ENCODE measurements around the gene PIGB. TPM values are rescaled to one million over a fixed set of nuclear protein-coding genes. Genes with fewer than 3 reads are reported as not detected.
"Not testable (repeated sequence)": the region's sequence is repeated elsewhere in the genome, so short reads cannot be mapped to it uniquely, and the experiment has no call there.

The PIGB gene
- total and polyA plus RNA-seq, 2 donors from 2014 or later, result 17.4 to 17.6 TPM

DNA sequence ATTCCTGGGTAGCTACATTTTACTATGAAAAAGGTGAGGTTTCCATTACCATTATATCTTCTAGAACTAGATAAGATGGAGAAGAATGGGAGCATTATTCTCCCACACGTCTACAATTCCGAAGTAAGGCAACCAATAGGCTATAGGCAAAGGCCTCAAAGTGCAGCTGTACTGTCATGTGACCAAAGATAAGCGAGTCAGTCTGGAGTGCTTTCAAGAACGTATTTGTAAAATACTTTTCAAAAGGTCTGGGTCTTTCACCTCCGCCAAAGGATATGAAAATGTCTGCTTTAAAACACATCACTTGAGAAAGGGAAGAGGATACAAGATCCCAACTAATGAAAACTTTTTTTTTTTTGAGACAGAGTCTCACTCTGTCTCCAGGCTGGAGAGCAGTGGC, 79.2 kb downstream of the PIGB start:
- Histone ChIP-seq H3K9ac (ENCODE audit: low read length in 3 of 3) (no peak overlapping the region), H3K9me3 (ENCODE audit: control insufficient read depth in 2 of 3, insufficient read depth in 1 of 3, low read length in 3 of 3) (no peaks in the 10 kb centered on the region), H3K27ac (ENCODE audit: low read depth in 2 of 2, low read length in 2 of 2) (no peak overlapping the region), H3K4me3 (ENCODE audit: low read length in 3 of 3) (no peak overlapping the region), H3K27me3 (ENCODE audit: control insufficient read depth, insufficient read depth, low read length) (no peaks in the 10 kb centered on the region), H3K4me1 (ENCODE audit: control insufficient read depth in 2 of 3, insufficient read depth in 2 of 3, low read depth in 1 of 3, low read length in 3 of 3) (peaks cover 0 to 3% (median 0%) of the 10 kb centered on the region in 3 donors), H3K36me3 (ENCODE audit: control insufficient read depth in 2 of 3, insufficient read depth in 3 of 3, low read length in 3 of 3) (no peaks in the 10 kb centered on the region)
- FAIRE-seq (no peak), DNase-seq (no peak)
- TF ChIP-seq, protein P1, sequence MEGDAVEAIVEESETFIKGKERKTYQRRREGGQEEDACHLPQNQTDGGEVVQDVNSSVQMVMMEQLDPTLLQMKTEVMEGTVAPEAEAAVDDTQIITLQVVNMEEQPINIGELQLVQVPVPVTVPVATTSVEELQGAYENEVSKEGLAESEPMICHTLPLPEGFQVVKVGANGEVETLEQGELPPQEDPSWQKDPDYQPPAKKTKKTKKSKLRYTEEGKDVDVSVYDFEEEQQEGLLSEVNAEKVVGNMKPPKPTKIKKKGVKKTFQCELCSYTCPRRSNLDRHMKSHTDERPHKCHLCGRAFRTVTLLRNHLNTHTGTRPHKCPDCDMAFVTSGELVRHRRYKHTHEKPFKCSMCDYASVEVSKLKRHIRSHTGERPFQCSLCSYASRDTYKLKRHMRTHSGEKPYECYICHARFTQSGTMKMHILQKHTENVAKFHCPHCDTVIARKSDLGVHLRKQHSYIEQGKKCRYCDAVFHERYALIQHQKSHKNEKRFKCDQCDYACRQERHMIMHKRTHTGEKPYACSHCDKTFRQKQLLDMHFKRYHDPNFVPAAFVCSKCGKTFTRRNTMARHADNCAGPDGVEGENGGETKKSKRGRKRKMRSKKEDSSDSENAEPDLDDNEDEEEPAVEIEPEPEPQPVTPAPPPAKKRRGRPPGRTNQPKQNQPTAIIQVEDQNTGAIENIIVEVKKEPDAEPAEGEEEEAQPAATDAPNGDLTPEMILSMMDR (IDR thresholded peaks at IDR 0.05; ENCODE audit: borderline replicate concordance, extremely low read depth, insufficient read depth), result no peak
- intact Hi-C loops (cut with DNase I), result no loop called here

DNA sequence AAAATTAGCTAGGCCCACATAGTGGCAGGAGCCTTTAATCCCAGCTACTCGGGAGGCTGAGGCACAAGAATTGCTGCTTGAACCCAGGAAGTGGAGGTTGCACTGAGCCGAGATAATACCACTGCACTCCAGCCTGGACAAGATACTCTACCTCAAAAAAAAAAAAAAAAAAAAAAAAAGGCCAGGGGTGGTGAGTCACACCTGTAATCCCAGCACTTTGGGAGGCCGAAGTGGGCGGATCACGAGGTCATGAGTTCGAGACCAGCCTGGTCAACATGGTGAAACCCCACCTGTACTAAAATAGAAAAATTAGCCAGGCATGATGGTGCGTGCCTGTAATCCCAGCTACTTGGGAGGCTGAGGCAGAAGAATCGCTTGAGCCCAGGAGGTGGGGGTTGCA, 81.0 kb downstream of the PIGB start:
- H3K9me3 ChIP-seq (ENCODE audit: control insufficient read depth in 2 of 3, insufficient read depth in 1 of 3, low read length in 3 of 3); H3K36me3 ChIP-seq (ENCODE audit: control insufficient read depth in 2 of 3, insufficient read depth in 3 of 3, low read length in 3 of 3); DNase-seq; FAIRE-seq; H3K4me3 ChIP-seq (ENCODE audit: low read length in 3 of 3); H3K9ac ChIP-seq (ENCODE audit: low read length in 3 of 3); intact Hi-C loops (cut with DNase I); H3K27me3 ChIP-seq (ENCODE audit: control insufficient read depth, insufficient read depth, low read length); H3K27ac ChIP-seq (ENCODE audit: low read depth in 2 of 2, low read length in 2 of 2); H3K4me1 ChIP-seq (ENCODE audit: control insufficient read depth in 2 of 3, insufficient read depth in 2 of 3, low read depth in 1 of 3, low read length in 3 of 3): not testable (repeated sequence)

DNA sequence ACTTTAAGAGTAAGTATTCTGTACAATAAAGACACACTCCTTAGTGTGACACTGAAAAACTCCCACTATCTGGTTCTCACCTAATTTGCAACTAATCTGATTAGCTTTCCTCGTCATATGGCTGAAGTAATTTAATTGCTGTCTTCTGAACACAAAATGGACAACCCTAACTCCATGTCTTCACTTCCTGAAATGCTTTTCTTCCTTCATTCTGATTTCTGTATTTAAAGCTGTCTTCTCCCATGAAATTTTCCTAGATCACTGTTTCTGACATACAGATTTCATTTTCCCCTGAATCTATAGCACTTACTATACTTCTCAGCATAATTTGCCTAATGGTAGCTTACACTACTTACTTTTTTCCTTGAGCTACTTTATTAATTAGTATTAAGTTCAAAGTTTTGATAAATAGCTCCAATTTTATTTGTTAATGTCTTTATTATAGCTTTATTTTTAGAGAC, 82.8 kb downstream of the PIGB start:
- TF ChIP-seq, protein P1 (IDR thresholded peaks at IDR 0.05; ENCODE audit: borderline replicate concordance, extremely low read depth, insufficient read depth), result no peak

DNA sequence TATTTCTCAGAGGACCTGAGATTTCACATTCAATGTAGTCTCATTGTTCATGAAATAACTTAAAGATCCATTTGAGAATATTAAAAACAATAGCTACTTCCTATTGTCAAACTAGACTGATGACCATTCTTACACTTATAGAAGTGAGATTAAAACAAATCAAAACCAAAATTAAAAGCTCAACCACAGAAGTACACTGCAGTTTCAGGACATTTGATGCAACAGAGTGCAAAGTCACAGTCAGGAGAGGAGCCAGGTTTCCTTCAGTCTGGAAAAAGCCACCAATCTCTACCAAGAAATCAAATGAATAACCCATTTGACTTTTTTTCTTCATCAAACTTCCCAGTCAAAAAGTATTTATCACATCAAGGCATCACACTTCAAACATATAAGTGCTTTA, 83.7 kb downstream of the PIGB start:
- H3K36me3 ChIP-seq (ENCODE audit: control insufficient read depth in 2 of 3, insufficient read depth in 3 of 3, low read length in 3 of 3), result no peaks in the 10 kb centered on the region
- H3K27me3 ChIP-seq (ENCODE audit: control insufficient read depth, insufficient read depth, low read length), result no peaks in the 10 kb centered on the region
- H3K4me1 ChIP-seq (ENCODE audit: control insufficient read depth in 2 of 3, insufficient read depth in 2 of 3, low read depth in 1 of 3, low read length in 3 of 3), result peaks cover 0 to 7% (median 0%) of the 10 kb centered on the region in 3 donors
- intact Hi-C loops (cut with DNase I), result no loop called here
- H3K9ac ChIP-seq (ENCODE audit: low read length in 3 of 3), result no peak overlapping the region
- TF ChIP-seq, protein P1 (IDR thresholded peaks at IDR 0.05; ENCODE audit: borderline replicate concordance, extremely low read depth, insufficient read depth), result no peak
- no peak overlapping the region for H3K27ac ChIP-seq (ENCODE audit: low read depth in 2 of 2, low read length in 2 of 2)
- FAIRE-seq, result no peak
- H3K4me3 ChIP-seq (ENCODE audit: low read length in 3 of 3), result no peak overlapping the region
- H3K9me3 ChIP-seq (ENCODE audit: control insufficient read depth in 2 of 3, insufficient read depth in 1 of 3, low read length in 3 of 3), result no peaks in the 10 kb centered on the region
- DNase-seq, result no peak

More for the DNA sequence above, 82.8 kb downstream of the PIGB start:
- FAIRE-seq (no peak), DNase-seq (no peak)
- Histone ChIP-seq H3K9me3 (ENCODE audit: control insufficient read depth in 2 of 3, insufficient read depth in 1 of 3, low read length in 3 of 3) (no peaks in the 10 kb centered on the region), H3K4me1 (ENCODE audit: control insufficient read depth in 2 of 3, insufficient read depth in 2 of 3, low read depth in 1 of 3, low read length in 3 of 3) (peaks cover 0 to 7% (median 0%) of the 10 kb centered on the region in 3 donors), H3K27me3 (ENCODE audit: control insufficient read depth, insufficient read depth, low read length) (no peaks in the 10 kb centered on the region), H3K4me3 (ENCODE audit: low read length in 3 of 3) (no peak overlapping the region), H3K27ac (ENCODE audit: low read depth in 2 of 2, low read length in 2 of 2) (no peak overlapping the region), H3K36me3 (ENCODE audit: control insufficient read depth in 2 of 3, insufficient read depth in 3 of 3, low read length in 3 of 3) (no peaks in the 10 kb centered on the region), H3K9ac (ENCODE audit: low read length in 3 of 3) (no peak overlapping the region)
- intact Hi-C loops (cut with DNase I), result no loop called here
